CD4-positive, alpha-beta T cell (primary cell): ENCODE measurements around the gene VASN. TPM values are rescaled to one million over a fixed set of nuclear protein-coding genes. Genes with fewer than 3 reads are reported as not detected.
A peak's percentile ranks its signal among the peaks of the same experiment; 100 is the strongest.

Experiments
- ATAC-seq: fragments of 200-7000 bp; cut with Tn5 transposase; one replicate; pipeline ENCODE4 v1.10.0; 2022; ENCODE audit warnings: mild to moderate bottlenecking; ENCODE audit not compliant: poor library complexity
- CTCF ChIA-PET: fragments of 350-600 bp; sonication (Branson Sonifier 250); formaldehyde crosslinking; loops from one replicate; lab custom pipeline; 2021; ENCODE audit warnings: antibody characterized with exemption, inconsistent platforms; lab: Charles Lee
- POLR2A ChIA-PET: fragments of 350-600 bp; sonication (Branson Sonifier 250); formaldehyde crosslinking; loops from one replicate; lab custom pipeline; 2021; ENCODE audit warnings: antibody characterized with exemption, inconsistent platforms; lab: Charles Lee
- DNase-seq, 14 experiments: peaks; one replicate each; pipeline ENCODE4 v3.0.0-alpha.2; 2013 to 2020; ENCODE audit warnings: mixed read lengths in 2 of 14
- H3K27ac ChIP-seq, 2 donors: one replicate each; pipeline versions ENCODE4 v1.5.1 to v1.7.0; 2013; ENCODE audit warnings: low read length in 2 of 2, low read depth in 1 of 2, mild to moderate bottlenecking in 1 of 2
- H3K27me3 ChIP-seq, 2 experiments: 1 replicate in 1 of 2; 2 replicates in 1 of 2; pipeline versions ENCODE4 v1.6.1 to v1.7.0; 2013; ENCODE audit warnings: low read length in 2 of 2, control low read depth in 1 of 2, mild to moderate bottlenecking in 1 of 2, moderate library complexity in 1 of 2; ENCODE audit not compliant: insufficient read depth in 2 of 2, control insufficient read depth in 1 of 2
- H3K36me3 ChIP-seq: one replicate; pipeline ENCODE4 v1.6.1; 2013; ENCODE audit warnings: low read length, control low read depth; ENCODE audit not compliant: insufficient read depth
- H3K4me1 ChIP-seq: one replicate; pipeline ENCODE4 v1.6.1; 2013; ENCODE audit warnings: low read length, control low read depth; ENCODE audit not compliant: insufficient read depth
- H3K4me3 ChIP-seq: one replicate; pipeline ENCODE4 v1.5.1; 2013; ENCODE audit warnings: mild to moderate bottlenecking, low read length, moderate library complexity
- H3K9me3 ChIP-seq, 2 experiments: 1 replicate in 1 of 2; 2 replicates in 1 of 2; pipeline versions ENCODE4 v1.6.1 to v1.7.0; 2013; ENCODE audit warnings: low read length in 2 of 2, mild to moderate bottlenecking in 2 of 2, control low read depth in 1 of 2, moderate library complexity in 1 of 2; ENCODE audit not compliant: control insufficient read depth in 1 of 2, insufficient read depth in 1 of 2
- H3K27ac Mint-ChIP-seq: one replicate; pipeline ENCODE4 v1.8.0; 2020; ENCODE audit warnings: mixed read lengths
- H3K27me3 Mint-ChIP-seq: one replicate; pipeline ENCODE4 v1.8.0; 2021; ENCODE audit warnings: mixed read lengths
- H3K36me3 Mint-ChIP-seq: one replicate; pipeline ENCODE4 v1.8.0; 2021; ENCODE audit warnings: low read depth, mixed read lengths
- H3K4me1 Mint-ChIP-seq: one replicate; pipeline ENCODE4 v1.8.0; 2021; ENCODE audit warnings: low read depth, mixed read lengths
- H3K4me3 Mint-ChIP-seq: one replicate; pipeline ENCODE4 v1.8.0; 2020; ENCODE audit warnings: mild to moderate bottlenecking, mixed read lengths
- H3K9me3 Mint-ChIP-seq: one replicate; pipeline ENCODE4 v1.8.0; 2020; ENCODE audit warnings: mixed read lengths
- CTCF ChIP-seq: fragments of 200-600 bp; IDR thresholded peaks from one replicate; pipeline ENCODE4 v1.8.0; 2022; ENCODE audit warnings: antibody characterized with exemption, mild to moderate bottlenecking
- intact Hi-C, 2 experiments: fragments of 100-400 bp; cut with DNase I in 1 of 2; cut with micrococcal nuclease in 1 of 2; formaldehyde crosslinking; loops; one replicate each; pipeline versions ENCODE4 v1.15.1 to v1.9.0; 2023 to 2025; cut with DNase I, micrococcal nuclease
- total RNA-seq, 174 experiments: library from RNA in 2 of 174; stranded (reverse) in 2 of 174; gene quantifications; one replicate each; pipeline ENCODE4 v1.2.3 and lab custom pipeline; 2021 to 2026

VASN gene
- total RNA-seq, 2 experiments from 2014 or later, result 0.70 to 0.77 TPM

- Histone ChIP-seq H3K9me3 (no peaks in the 10 kb centered on the region), H3K27ac (no peak overlapping the region), H3K27me3 (no peaks in the 10 kb centered on the region), H3K36me3 (peaks cover 43% of the 10 kb centered on the region), H3K4me3 (no peak overlapping the region), H3K4me1 (peaks cover 15% of the 10 kb centered on the region)
- ChIA-PET POLR2A (no interaction called here), CTCF (interaction anchor here (1.5 kb wide), 1 partner anchor 45 kb away, joined by 3 read pairs; no protein-coding TSS in a partner anchor)
- intact Hi-C loops, result loop anchor here in 1 of 2 experiments (5.0 to 10.0 kb wide), 3 partner anchors 63 to 260 kb away; partner anchors contain the start of genes CORO7, TFAP4 and UBALD1
- H3K27ac Mint-ChIP-seq, result peak overlapping the region; percentile 64
- DNase-seq (no peak), ATAC-seq (no peak)
- no peak overlapping the region for H3K4me3 Mint-ChIP-seq
- peaks cover 15% of the 10 kb centered on the region for H3K4me1 Mint-ChIP-seq
- TF ChIP-seq CTCF, result no peak
- no peaks in the 10 kb centered on the region for H3K9me3 Mint-ChIP-seq
- H3K36me3 Mint-ChIP-seq, result peaks cover 52% of the 10 kb centered on the region
- H3K27me3 Mint-ChIP-seq, result no peaks in the 10 kb centered on the region
These were observed 16.9 kb upstream of the VASN start for GRCh38 chr16:4354512-4355409.

- Mint-ChIP-seq H3K27me3 (no peaks in the 10 kb centered on the region), H3K36me3 (peaks cover 59% of the 10 kb centered on the region), H3K27ac (peak overlapping the region; percentile 36), H3K9me3 (no peaks in the 10 kb centered on the region), H3K4me3 (no peak overlapping the region), H3K4me1 (no peaks in the 10 kb centered on the region)
- no peak overlapping the region for H3K4me3 ChIP-seq
- ChIA-PET POLR2A (no interaction called here), CTCF (no interaction called here)
- H3K4me1 ChIP-seq, result no peaks in the 10 kb centered on the region
- DNase-seq (no peak), ATAC-seq (no peak)
- intact Hi-C loops, result loop anchor here in 1 of 2 experiments (10.0 kb wide), 1 partner anchor 258 kb away; the partner anchor contains the start of gene UBALD1
- no peaks in the 10 kb centered on the region for H3K9me3 ChIP-seq
- TF ChIP-seq CTCF, result no peak
- no peak overlapping the region for H3K27ac ChIP-seq
- H3K27me3 ChIP-seq, result no peaks in the 10 kb centered on the region
- peaks cover 63% of the 10 kb centered on the region for H3K36me3 ChIP-seq
These were observed 14.8 kb upstream of the VASN start for GRCh38 chr16:4356820-4357219.

- no peak overlapping the region for H3K4me3 Mint-ChIP-seq
- H3K36me3 Mint-ChIP-seq, result peaks cover 73% of the 10 kb centered on the region
- H3K4me1 Mint-ChIP-seq, result no peaks in the 10 kb centered on the region
- ChIA-PET POLR2A (no interaction called here), CTCF (interaction anchor here (0.6 to 1.7 kb wide), 2 partner anchors 34 to 58 kb away, joined by 3 to 7 read pairs; partner anchors contain the start of gene CORO7)
- peak overlapping the region; percentile 36 for H3K27ac Mint-ChIP-seq
- Histone ChIP-seq H3K9me3 (no peaks in the 10 kb centered on the region), H3K4me1 (no peaks in the 10 kb centered on the region), H3K4me3 (no peak overlapping the region), H3K27me3 (no peaks in the 10 kb centered on the region), H3K27ac (no peak overlapping the region), H3K36me3 (peaks cover 76% of the 10 kb centered on the region)
- DNase-seq (peak in 1 of 14 experiments; percentile 17), ATAC-seq (no peak)
- H3K27me3 Mint-ChIP-seq, result no peaks in the 10 kb centered on the region
- TF ChIP-seq CTCF, result no peak
- intact Hi-C loops, result loop anchor here in 1 of 2 experiments (10.0 kb wide), 1 partner anchor 257 kb away; the partner anchor contains the start of gene UBALD1
- no peaks in the 10 kb centered on the region for H3K9me3 Mint-ChIP-seq
These were observed 13.4 kb upstream of the VASN start for GRCh38 chr16:4358236-4358635.
